ENCODE results near the gene TOMM5.

Gene TOMM5

GRCh38 chr9:37564916-37565315 lies 27.5 kb downstream of the TOMM5 start:
- DNase-seq (ENCODE audit: low read depth): no peak
- H3K4me3 ChIP-seq (ENCODE audit: low read depth, low read length): no peak overlapping the region
- TF ChIP-seq CTCF (conservative IDR thresholded peaks at IDR 0.05; ENCODE audit: low read depth, low read length): no peak

- TF ChIP-seq CTCF (conservative IDR thresholded peaks at IDR 0.05; ENCODE audit: low read depth, low read length): no peak
- no peak overlapping the region for H3K4me3 ChIP-seq (ENCODE audit: low read depth, low read length)
- DNase-seq (ENCODE audit: low read depth): no peak
Measured at GRCh38 chr9:37563806-37564513, 28.4 kb downstream of the TOMM5 start.

- H3K4me3 ChIP-seq (ENCODE audit: low read depth, low read length): no peak overlapping the region
- no peak for DNase-seq (ENCODE audit: low read depth)
- TF ChIP-seq CTCF (conservative IDR thresholded peaks at IDR 0.05; ENCODE audit: low read depth, low read length): no peak
Measured at GRCh38 chr9:37562826-37563225, 29.6 kb downstream of the TOMM5 start.

GRCh38 chr9:37561682-37562081 lies 30.7 kb downstream of the TOMM5 start:
- TF ChIP-seq CTCF (conservative IDR thresholded peaks at IDR 0.05; ENCODE audit: low read depth, low read length): no peak

GRCh38 chr9:37559855-37560592 lies 32.4 kb downstream of the TOMM5 start:
- H3K4me3 ChIP-seq (ENCODE audit: low read depth, low read length): no peak overlapping the region
- DNase-seq (ENCODE audit: low read depth): no peak
- no peak for TF ChIP-seq CTCF (conservative IDR thresholded peaks at IDR 0.05; ENCODE audit: low read depth, low read length)

More at GRCh38 chr9:37561682-37562081, 30.7 kb downstream of the TOMM5 start:
- no peak for DNase-seq (ENCODE audit: low read depth)
- no peak overlapping the region for H3K4me3 ChIP-seq (ENCODE audit: low read depth, low read length)

- no peak for TF ChIP-seq CTCF (conservative IDR thresholded peaks at IDR 0.05; ENCODE audit: low read depth, low read length)
- H3K4me3 ChIP-seq (ENCODE audit: low read depth, low read length): no peak overlapping the region
- no peak for DNase-seq (ENCODE audit: low read depth)
Measured at GRCh38 chr9:37559125-37559524, 33.3 kb downstream of the TOMM5 start.

Data from choroid plexus epithelial cell (primary cell).